ENCODE data around the gene CBLIF.
A peak's percentile ranks its signal among the peaks of the same experiment; 100 is the strongest.
"Not testable (repeated sequence)": the region's sequence is repeated elsewhere in the genome, so short reads cannot be mapped to it uniquely, and the experiment has no call there.

The CBLIF gene

GRCh38 chr11:59845399-59845798 lies at the start of gene CBLIF:
CBLIF (minus strand) TSS chr11:59845499; CDS start chr11:59845453, 46 bp downstream.
- no peak for DNase-seq

GRCh38 chr11:59894616-59895015 lies 49.3 kb upstream of the CBLIF start:
- no peak for DNase-seq

- DNase-seq = no peak
Observed at GRCh38 chr11:59891781-59892181, 46.5 kb upstream of the CBLIF start.

- DNase-seq = not testable (repeated sequence)
Observed at GRCh38 chr11:59887156-59887555, 41.9 kb upstream of the CBLIF start.

- no peak for DNase-seq
Observed at GRCh38 chr11:59883597-59883996, 38.3 kb upstream of the CBLIF start.

- no peak for DNase-seq
Observed at GRCh38 chr11:59879567-59879966, 34.3 kb upstream of the CBLIF start.

GRCh38 chr11:59878575-59878974 lies 33.3 kb upstream of the CBLIF start, which contains the start of gene OOSP3:
OOSP3 (plus strand) TSS chr11:59878782; CDS start chr11:59878809, 27 bp downstream.
- no peak for DNase-seq

- no peak for DNase-seq
Observed at GRCh38 chr11:59877784-59878183, 32.5 kb upstream of the CBLIF start.

DNA sequence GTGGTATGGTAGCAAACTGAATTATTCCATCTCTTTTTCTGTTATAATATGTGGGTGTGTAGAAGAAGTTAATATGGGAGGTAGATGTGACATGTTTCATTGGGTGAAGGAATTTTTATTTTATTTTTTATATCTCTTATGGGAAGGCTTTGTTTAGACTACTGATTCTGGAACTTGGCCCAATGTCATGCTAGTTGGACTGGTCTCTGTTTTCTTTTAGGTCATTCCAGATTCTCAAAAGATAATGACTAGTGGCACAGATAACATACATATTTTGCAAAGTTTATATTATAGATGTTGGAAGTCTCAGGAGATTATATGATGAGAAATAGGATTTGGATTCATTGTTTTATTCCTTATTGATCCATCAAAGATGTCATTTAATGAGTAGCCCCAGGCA lies 32.0 kb upstream of the CBLIF start:
- no peak for DNase-seq

DNA sequence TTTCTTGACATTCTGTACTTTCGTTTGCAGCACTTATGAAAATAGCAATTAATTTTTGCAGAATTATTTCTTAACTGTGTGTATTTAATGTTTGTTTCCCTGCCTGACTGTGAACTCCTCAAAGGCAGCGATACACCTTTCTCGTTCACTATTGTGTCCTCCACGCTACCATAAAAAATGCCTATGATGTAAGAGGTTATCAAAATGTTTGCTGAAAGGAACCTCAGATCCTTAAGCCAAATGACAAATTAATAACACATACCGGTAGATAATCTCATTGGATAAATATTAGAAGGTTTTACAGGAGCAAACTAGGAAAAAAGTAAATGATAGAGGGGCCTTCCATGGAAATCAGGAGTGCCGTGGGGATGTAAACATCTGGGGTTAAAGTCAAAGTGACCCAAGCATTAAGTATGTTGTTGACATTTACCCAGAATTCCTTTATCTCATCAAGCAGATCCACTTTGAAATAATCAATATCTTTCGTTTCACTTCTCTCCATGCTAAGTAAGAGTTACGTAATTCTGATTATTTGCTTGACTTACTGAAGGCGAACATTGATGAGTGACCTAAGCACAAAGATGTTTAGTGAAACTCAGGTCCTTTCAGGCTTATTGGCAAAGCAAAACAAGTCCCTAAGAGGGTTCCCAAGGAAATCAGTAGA lies 30.7 kb upstream of the CBLIF start:
- DNase-seq = no peak

- no peak for DNase-seq
Observed at GRCh38 chr11:59872076-59872475, 26.8 kb upstream of the CBLIF start.

DNA sequence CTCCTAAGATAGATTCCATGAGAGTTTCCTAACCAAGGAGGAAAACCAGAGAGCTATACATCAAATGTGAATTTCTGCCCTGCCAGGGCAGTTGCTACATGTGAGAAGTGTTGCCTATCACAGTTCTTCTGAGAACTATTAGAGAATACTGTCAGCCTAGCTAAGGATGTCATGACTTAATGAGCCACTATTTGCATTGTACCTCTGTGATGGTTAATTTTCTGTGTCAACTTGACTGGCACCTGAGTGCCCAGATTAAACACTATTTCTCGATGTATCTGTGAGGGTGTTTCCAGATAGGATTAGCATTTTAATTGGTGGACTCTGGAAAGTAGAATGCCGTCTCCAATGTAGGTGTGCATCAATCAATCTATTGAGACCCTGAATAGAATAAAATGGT lies 22.6 kb upstream of the CBLIF start:
- no peak for DNase-seq

DNA sequence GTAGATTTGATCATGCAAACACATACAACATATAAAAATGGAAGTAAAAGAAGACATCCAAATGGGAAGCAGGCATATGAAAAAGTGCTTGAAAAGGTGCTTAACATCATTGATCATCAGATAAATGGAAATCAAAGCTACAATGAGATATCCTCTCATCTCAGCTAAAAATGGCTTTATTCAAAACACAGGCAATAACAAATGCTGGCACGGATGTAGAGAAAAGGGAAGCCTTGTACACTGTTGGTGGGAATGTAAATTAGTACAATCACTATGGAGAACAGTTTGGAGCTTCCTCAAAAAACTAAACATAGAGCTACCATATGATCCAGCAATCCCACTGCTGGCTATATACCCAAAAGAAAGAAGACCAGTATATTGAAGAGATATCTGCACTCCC lies 21.5 kb upstream of the CBLIF start:
- no peak for DNase-seq

DNA sequence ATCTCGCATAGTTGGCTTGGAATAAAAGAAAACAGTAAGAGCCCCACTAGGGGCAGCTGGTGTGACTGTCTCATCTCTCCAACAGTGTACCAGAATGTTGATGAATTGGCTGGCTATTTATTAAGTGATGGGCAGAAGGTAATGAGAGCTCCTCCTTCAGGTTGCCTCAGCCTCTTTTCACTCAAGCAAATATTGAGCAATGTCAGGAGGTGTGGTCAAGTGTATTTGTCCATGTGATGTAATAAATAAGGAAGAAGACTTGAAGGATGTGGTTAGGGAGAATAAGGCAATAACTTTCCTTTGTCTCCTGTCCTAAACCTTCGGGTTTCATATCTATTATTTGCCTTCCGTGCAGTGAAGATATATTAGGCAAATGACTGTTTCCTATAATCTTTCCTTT lies 21.1 kb upstream of the CBLIF start, which contains the start of gene TCN1:
Gene TCN1, minus strand, starts transcription at position 91 of the 400 bp plus-strand sequence. Its CDS starts 17 bp downstream, at position 74.
- DNase-seq = no peak

DNA sequence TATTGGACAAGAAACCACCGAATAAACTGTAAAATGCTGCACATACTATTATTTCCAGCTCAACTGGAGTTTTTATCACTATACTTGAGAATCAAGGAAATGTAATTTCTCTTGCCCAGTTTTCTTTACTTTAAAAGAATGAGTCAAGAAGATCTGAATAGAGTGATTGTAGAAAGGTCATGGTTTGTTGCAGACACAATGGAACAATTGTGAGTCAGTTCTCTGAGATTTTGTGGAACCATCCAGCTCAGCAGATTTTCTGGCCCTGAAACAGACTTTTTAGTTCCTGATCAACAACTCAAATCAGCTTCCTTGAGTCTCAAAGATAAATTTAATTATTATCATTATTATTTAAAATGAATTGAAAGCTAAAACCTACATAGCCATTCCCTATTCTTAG lies 19.7 kb upstream of the CBLIF start:
- DNase-seq = no peak

DNA sequence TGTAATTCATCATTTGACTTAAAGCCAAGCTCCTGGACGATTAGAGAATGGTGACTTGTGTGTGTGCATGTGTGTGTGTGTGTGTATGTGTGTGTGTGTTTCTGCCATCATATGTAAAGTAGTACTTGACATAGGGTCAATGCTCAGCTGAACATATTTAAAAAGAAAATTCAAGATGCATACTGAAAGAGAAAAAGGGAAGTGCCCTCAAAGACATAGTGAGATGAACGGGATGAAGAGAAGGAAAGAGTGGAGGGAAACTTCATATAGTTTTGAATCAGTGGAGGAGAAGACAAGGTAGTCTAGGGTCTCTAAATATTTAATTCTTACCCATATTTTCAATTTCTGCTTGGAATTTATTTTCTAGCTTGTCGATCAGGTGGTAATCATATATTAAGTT lies 17.0 kb upstream of the CBLIF start:
- no peak for DNase-seq

- no peak for DNase-seq
Observed at GRCh38 chr11:59859673-59860072, 14.4 kb upstream of the CBLIF start.

- DNase-seq = peak; percentile 11
Observed at GRCh38 chr11:59857439-59858434, 12.4 kb upstream of the CBLIF start.

GRCh38 chr11:59854871-59855270 lies 9.6 kb upstream of the CBLIF start:
- no peak for DNase-seq

DNA sequence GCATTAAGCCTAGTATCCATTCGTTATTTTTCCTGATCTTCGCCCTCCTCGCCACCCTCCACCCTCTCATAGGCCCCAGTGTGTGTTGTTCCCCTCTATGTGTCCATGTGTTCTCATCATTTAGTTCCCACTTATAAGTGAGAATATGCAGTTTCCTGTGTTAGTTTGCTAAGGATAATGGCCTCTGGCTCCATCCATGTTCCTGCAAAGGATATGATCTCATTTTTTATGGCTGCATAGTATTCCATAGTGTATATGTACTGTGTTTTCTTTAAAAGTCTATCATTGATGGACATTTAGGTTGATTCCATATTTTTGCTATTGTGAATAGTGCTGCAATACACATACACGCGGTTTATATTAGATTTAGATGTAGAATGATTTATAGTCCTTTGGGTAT lies 6.1 kb upstream of the CBLIF start:
- not testable (repeated sequence) for DNase-seq

DNA sequence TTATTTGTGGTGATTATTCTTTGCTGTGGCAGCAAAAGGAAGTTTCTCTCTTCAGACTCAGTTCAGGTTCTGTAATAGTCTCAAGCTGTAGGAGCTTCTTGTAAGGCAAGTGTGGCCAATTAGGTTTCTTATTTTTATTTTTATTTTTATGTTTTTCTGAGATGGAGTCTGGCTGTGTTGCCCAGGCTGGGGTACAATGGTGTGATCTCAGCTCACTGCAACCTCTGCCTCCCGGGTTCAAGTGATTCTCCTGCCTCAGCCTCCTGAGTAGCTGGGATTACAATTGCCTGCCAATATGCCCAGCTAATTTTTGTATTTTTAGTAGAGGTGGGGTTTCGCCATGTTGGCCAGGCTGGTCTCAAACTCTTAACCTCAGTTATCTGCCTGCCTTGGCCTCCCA lies 4.3 kb upstream of the CBLIF start:
- not testable (repeated sequence) for DNase-seq

GRCh38 chr11:59849129-59849528 lies 3.8 kb upstream of the CBLIF start:
- DNase-seq = no peak

- not testable (repeated sequence) for DNase-seq
Observed at GRCh38 chr11:59848439-59848838, 3.1 kb upstream of the CBLIF start.

DNA sequence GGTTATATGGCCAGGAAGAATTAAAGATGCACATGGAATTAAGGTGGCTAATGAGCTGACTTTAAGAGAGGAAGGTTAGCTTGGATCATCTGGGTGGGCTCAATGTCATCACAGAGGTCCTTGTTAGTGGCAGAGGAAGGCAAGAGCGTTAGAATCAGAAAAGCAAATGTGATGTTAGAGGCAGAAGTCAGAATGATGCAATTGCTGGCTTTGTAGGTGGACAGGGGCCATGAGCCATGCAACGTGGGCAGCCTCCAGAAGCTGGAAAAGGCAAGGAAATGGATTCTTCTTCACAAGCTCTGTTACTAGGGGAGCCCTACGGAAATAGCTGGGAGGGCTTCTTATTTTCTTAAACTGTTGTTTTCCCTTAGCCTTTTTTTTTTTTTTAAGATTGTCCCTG lies 2.3 kb upstream of the CBLIF start:
- DNase-seq = no peak

Data from activated CD4-positive, alpha-beta T cell treated with anti-CD3 and anti-CD28 coated beads for 48 hours (primary cell).